Fibroblast of skin of left quadriceps (primary cell): ENCODE data around the gene MED27.

Experiments
- DNase-seq, 2 experiments: peaks; one replicate each; pipeline ENCODE4 v3.0.0-alpha.2; 2013; ENCODE audit warnings: low read depth in 2 of 2

MED27 gene

DNA sequence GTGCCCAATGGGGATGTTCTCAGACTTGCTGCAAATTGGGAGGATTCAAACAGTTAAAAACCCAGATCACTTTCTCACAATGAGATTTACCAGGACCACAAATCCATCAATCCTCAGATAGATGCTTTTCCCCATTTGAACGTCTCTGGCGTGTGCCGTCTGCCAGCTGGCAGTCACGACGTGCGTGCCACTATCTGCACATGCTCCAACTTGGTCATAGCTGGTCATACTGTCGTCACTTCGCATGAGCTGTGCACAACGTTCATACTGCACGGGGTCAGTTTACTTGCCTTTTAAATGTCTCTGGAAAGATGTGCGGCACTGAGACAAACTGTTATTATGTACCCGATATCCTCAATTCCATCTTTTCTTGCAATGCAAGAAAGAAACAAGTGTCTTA lies 221.5 kb downstream of the MED27 start:
- DNase-seq = no peak

DNA sequence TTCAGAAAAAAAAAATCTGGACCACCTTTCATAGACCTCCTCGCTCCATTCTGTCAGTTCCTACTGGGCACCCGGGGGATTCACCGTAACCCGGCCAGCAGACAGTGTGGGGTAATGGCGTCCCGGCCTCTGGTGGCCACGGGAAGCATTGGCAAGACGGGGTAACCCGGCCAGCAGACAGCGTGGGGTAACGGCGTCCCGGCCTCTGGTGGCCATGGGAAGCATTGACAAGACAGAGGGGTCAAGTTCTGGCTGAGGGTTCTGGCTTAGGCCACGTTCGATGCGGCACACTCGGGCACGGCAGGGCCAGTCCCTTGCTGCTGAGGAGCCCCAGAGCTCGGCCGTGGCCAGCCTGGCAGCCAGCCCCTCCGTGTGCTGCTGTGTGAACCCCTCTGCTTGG lies 223.6 kb downstream of the MED27 start:
- DNase-seq = no peak

DNA sequence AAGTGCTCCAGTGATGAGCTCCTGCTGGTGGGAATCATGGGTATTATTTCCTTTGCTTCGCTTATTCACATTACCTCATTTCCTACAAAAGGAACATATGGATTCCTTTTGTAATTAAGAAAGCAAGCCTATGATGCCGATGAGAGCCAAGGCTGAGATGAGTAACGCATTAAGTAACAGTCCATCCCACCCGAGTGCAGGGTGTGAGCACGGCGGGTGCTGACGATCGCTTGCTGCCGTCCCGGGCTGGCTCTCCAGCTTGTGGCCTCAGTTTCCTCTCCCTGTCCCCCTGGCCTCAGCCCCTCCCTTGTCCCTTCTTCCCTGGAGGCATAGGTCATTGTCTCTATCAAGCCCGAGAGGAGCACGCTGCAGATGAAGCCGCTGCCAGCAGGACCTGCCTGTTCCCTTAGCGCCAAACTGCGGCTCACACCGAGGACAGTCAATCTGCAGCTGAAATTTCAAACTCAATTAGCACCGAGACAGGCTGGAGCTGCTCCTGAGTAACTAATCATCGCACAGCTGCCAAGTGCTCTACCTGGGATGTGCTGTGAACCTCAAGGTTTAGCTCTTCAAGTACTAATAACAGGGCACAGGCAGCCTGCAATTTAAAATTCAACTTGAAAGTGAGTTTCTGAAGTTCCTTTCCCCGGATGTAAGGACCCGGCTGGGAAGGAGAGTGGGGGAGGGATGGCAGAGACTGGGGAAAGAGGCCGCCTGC lies 224.6 kb downstream of the MED27 start:
- peak; percentile 43 to 50 for DNase-seq

DNA sequence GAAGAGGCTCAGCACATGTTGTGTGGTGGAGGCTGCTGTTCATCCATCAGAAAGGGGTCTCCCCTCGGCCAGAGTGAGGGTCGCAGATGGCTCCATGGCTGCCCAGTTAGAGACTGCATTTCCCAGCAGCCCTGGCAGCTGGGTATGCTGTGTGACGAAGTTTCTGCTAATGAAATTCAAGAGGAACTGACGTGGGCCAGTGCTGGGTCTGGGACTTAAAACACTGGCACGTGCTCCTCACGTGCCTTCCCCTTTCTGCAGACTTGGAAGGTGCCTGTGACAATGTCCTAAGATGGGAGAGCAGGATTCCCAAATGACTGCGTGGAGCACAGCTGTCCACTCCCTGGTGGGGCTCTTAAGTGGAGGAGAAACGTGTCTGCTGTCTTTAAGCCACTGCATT lies 225.3 kb downstream of the MED27 start:
- no peak for DNase-seq

DNA sequence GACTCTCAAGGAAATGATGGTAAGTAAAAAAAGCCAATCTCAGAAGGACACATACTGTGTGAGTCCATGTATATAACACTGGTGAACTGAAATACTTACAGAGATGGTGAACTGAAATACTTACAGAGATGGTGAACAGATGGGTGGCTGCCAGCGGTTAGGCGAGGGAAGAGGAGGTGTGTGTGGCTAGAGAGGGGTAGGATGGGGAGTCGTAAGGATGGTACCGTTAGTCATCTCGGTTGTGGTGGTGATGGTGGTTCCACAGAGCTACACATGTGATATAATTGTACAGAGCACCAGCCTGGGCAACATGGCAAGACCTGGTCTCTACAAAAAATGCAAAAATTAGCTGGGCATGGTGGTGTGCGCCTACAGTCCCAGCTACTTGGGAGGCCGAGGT lies 226.2 kb downstream of the MED27 start:
- DNase-seq = no peak

DNA sequence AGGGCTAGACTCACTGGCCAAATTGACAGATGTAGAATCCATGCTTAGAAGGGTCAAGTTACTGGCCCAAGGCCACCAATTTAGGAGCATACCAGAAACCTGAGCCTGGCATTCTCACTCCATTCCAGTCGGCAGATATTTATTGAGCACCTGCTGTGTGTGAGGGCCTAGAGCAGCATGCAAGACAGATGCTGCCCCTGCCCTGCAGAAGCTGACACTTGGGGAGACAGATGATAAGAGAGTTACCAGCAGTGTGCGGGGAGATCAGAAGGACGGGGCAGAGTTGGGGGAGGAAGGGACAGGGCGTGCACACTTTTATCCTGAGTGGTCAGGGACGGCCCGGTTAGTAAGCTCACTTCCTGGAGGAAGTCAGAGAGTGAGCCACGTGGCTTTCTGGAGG lies 228.3 kb downstream of the MED27 start:
- DNase-seq = no peak

DNA sequence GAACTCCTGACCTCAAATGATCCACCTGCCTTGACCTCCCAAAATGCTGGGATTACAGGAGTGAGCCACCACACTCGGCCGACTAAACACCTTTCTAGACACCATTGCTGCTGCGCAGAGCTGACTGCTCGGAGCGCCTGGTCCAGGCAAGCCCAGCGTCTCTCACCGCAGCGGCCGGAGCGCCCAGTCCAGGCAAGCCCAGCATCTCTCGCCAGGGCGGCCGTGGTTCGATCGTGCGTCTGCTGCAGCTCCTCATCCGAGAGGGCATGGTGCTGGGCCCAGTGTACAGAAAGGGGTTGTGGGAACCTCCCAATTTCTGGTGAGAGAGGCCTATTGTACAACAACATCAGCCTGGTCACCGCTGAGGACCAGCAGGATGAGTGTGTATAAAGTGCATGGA lies 230.3 kb downstream of the MED27 start:
- no peak for DNase-seq

DNA sequence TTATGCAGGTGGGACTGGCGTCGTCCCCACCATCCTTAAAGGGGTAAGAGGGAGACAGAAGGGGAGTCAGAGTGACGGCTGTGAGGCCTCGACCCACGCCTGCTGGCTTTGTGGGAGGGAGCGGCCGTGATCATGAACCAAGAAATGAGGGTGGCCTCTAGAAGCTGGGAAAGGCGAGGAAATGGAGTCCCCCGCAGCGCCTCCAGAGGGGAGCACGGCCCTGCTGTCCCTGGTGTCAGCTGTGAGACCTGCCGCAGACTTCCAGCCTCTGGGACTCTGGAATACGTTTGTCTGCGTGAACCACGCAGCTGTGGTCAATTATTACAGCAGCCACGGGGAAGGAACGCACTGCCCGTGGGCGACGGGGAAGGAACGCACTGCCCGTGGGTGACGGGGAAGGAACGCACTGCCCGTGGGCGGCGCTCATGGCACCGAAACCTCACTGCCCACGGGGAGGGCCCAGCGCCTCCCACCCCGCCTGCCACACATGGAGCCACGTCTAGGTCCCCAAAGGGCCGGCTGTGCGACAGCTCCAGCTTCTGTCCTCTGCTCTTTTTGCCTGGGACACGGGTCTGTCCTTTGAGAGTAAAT lies 231.0 kb downstream of the MED27 start:
- no peak for DNase-seq

DNA sequence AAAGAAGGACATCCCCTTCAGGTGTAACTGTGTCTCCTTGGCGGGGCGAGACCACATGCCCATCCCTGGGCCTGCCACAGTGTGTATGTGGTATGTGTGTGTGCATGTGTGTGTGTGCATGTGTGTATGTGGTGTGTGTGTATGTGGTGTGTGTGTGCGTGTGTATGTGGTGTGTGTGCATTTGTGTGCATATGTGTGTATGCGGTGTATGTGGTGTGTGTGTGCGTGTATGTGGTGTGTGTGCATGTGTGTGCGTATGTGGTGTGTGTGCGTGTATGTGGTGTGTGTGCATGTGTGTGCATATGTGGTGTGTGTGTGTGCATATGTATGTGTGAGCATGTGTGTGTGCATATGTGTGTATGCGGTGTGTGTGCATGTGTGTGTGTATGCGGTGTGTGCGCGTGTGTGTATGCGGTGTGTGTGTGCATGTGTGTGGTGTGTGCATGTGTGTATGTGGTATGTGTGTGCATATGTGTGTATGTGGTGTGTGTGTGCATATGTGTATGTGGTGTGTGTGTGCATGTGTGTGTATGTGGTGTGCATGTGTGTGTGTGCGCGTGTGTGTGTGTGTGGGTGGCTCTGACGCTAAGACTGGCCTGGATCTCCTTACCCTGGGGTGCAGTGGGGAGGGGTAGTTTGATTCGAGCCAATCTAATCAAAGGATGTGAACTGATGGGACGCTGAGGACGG lies 231.9 kb downstream of the MED27 start:
- no peak for DNase-seq

DNA sequence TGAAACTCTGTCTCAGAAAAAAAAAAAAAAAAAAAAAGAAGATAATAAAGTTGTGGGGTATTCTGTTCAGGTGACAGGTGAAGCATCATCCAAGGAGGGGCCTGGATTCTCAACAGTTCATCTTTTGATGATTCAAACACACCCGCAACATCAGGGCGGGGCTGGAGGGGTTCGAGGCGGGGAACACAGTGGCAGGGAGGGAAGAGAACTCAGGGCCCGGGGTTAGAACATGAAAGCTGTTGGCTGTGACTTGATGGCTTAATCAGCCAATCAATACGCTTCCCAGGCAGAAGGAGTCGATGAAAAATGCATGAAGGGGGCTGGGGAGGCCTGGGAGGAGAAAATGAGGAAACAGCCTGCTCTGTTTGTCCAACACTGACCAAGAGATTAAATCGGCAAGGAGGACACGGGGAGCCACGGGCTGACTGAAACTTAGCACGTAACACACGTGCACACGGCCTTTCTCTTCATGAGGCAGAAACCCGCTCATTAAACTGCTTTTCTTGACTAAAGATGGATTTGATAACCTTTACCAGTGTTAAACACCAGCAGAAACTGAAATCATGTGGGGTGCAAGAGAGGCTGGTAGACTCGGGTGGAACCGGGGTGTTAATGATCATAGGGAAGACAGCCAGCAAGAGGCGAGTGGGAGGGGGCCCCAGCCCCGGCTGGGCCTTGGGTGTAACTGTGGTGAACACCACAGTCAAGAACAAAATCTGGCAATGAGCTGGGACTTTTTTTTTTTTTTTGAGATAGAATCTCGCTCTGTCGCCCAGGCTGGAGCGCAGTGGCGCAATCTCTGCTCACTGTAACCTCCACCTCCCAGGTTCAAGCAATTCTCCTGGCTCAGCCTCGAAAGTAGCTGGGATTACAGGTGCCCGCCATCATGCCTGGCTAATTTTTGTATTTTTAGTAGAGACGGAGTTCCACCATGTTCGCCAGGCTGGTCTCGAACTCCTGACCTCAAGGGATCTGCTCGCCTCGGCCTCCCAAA lies 234.1 kb downstream of the MED27 start:
- DNase-seq = no peak

DNA sequence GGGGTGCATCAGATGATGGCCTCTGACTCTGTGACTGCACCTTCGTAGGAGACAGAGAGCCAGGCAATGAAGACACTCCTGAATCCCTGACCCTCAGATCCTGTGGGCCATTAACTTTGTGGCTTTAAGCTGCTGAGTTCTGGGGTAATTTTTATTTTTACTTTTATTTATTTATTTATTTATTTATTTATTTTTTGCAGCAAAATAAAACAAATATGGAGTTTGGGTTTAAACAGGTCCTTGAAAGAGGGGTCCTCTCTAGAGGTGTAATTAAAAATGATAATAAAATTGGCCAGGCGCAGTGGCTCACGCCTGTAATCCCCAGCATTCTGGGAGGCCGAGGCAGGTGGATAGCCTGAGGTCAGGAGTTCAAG lies 234.9 kb downstream of the MED27 start:
- DNase-seq = no peak

DNA sequence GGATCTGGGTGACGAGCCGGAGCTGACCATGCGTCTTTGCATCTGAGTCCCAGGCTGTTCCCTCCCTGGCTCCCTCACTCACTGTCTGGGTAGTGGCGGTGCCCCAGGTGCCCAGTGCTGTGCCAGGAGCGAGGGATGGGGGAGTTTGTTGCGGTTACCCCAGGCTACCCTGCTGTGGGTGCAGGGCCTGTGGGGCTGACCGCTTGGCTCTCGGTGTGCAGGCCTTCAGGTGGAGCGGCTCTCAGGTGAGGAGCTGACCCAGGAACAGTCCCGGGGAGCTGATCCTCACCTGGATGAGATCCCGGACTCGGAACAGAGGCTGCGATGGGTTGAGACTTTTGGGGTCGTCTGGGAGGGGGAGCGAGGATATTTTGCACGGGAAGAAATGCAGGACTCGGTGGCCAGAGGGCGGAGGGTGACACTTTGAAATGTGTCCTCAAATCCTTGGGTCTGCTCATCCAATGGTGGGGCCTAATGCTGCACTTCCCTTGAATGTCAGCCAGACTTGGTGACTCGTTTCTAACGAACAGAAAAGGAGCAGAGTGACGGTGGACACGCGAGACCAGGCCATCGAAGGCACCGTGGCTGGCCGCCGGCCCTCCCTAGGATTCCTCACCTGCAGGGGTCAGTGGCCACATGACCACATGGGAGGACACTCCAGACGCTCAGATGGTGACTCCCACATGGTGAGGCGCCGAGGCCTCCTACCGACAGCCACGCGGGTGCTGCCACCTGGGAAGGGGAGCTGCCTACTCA lies 235.5 kb downstream of the MED27 start:
- no peak for DNase-seq

DNA sequence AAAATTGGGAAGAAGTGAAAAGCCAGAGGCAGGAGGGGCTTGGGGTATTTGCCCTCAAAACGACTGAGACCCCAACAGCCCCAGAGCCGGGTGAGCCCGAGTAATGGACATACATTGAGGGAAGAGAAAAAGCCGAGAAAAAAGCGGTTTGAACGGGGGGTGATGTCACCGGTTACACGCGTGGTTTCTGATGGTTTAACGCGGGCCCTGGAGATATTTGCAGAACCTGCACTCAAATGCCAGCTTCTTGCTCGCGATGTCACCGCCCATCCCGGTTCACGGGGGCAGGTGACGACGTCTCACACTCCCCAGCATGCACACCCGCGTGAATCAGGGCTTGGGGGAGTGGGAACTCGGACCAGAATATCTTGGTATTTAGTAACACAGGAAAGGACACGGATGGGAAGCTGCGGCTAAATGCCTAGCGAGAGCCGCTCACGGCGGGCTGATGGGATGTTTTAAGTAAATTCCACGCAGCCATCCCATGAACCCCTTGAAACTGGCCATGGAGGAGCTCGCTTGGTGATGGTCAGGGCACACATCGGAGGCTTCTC lies 237.8 kb downstream of the MED27 start:
- no peak for DNase-seq

DNA sequence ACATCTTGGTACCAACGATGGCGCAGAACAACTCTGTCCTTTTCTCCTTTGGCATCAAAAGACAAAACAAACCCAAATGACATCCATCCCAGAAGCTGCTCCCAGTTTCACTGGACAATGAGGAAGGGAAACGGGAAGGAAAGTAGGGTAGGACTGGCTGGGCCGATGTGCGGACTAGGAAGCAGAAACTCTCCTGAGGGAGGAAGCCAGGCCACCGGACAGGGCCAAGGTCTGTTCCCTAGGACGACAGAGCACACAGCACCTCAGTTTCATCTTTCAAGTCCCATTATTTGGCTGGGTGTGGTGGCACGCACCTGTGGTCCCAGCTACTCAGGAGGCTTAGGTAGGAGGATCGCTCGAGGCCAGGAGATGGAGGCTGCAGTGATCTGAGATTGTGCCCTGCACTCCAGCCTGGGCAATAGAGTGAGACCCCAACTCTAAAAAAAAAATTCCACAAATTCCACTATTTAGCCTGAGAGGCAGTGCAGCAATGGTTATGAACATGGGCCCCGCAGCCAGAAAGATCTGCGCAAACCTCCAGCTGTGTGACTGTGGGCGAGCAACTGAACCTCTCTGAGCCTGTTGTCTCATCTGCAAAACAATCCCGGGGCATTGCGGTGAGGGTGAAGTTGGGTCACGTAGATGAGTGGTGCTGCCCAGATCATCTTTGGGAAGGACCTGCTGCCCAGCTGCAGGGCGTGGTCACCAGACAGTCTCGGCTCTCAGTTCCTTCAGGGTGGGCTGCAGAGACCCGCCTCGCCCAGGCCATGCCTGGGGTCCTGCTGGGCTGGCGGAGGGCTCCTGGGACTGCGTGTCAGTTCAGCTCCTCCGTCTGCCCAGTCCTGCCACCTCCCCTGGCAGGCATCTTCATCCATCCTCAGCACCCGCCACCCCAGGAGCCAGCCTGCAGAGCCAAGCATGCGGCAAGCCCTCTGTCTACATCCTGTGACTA lies 238.6 kb downstream of the MED27 start:
- no peak for DNase-seq

DNA sequence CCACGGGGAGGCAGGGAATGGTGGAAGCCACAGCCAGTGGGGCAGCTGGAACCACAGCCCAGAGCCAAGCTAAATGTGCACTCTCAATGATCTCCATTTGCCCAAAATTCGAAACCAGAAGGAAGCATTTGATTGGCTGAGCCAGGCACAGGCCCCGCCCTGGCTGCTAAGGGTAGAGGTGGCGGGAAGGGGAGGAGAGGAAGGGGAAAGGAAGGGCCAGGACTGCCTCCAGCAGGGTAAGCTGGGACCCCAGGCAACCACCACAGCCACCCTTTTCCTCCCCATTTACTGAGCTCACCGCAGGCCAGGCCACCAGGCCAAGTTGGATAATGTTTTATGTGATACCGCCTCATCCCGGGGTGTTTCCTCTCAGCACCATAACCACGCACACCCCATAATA lies 239.4 kb downstream of the MED27 start:
- no peak for DNase-seq

DNA sequence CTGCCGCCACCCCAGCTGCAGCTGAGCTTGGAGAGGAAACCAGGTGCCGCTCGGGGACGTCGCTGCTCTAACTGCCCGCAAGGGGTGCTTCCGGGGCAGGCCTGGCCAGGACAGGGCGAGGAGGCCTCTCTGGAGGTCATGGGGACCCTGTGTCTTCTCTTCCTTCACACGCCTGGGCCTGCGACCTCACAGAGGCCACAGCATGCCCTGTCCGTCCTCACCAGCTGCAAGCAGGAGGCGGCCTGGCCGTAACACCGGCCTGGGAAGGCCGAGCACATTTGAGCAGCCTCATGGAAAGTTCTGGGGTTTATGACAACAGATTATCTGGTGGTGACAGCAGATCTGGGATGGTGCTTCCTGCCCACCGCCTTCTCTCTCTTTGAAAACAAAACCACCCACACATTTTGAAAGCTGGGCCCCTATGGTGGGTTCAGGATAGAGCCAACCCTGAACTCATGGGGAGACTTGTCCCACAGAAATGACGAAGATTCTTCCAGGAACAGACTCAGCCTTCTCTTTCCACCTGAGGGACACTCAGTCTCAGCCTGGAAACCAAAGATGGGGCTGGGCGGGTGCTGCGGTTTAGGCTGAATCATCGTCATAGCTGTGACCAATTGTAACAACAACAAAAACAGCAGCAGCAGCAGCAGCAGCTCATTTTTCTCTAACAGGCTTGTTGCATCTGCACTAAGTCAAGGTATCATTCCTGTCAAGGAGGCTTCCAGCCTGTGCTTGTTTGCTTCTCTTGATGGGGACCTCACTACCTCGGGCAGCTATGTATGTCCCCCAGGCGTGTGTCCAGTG lies 240.2 kb downstream of the MED27 start:
- DNase-seq = peak in 1 of 2 experiments; percentile 9

DNA sequence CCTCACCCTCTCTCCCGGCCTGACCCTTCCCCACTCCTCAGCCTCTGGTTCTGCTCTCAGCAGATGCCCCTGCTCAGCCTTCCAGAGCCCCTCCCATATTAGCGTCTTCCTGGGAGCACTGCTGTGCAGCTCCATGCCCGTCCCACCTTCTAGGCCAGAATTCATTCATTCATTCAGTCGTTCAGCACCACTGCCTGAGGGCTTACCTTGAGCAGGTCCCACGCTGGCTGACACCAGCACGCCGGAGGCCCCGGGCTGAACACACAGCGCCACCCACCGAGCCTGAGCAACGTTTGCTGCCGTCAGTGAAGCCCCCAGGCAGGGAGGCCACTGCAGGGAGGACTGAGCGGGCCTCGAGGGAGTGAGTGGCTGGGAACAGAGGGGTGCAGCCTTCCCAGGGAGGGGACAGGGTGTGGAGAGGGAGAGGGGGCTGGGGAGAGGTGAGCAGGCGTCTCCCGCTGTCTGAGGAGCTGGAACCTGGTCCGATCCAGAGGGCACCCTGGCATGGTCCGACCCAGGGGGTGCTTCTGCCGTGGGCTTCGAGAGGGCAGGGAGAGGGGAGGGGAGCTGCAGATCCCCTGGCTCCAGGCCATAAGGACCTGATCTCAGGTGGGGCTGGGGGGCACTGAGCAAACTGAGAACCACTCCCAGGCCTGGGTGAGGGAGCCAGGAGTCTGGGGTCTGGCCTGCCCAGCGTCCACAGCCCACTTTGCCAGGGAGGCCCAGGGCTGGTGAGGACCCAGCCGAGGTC lies 241.0 kb downstream of the MED27 start:
- DNase-seq = no peak

DNA sequence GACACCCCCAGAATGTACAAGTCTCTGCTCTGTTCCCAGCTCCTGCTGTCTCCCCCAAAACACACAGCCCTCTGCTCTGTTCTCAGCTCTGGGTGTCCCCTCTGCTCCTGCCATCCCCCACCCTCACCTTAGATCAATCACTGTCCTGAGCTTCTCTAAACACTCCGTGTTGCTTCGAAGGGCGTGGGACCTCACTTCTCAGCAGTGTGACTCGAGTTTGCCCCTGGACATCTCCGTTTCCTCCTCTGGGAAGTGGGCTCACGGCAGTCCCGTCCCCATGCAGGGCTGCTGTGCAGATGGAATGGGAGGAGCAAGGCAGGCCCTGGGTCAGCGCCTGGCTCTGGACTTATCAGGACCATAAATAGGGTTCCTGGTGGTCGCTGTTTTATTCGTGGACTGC lies 241.8 kb downstream of the MED27 start:
- no peak for DNase-seq
